ENCODE data around the gene HES7.
A peak's percentile ranks its signal among the peaks of the same experiment; 100 is the strongest.

The HES7 gene

DNA sequence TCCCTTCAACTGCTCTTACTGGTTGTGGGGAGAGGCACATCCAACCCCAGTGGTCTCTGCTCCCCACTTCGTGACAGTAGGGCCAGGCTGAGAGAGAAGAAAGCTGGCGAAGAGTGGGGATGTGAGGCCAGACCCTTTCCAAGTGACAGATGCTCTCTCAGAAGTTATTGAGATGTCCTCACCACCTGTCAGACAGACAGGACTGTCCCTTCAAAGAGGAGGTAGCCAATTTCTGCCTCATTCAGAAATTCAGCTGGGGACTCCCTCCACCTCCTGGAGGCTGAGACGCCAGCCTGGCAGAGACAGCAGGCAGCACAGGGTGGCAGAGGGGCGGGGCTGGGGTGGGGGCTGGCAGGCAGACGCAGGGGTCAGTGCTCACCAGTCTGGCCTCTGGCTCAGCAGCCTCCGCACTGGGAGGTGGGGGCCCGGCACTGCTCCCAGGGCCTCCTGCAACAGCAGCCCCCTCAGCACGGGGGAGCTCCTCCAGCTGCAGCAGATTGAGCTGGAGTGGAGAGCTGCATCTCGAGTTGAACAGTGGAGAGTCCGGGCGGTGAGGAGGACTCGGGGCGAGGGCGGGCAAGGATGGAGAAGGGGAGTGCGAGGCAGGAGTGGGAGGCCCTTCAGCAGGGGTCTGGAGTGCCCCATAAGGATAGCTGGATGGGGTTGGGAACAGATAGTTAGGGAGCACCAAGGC lies 19.1 kb upstream of the HES7 start:
- no peak for DNase-seq

DNA sequence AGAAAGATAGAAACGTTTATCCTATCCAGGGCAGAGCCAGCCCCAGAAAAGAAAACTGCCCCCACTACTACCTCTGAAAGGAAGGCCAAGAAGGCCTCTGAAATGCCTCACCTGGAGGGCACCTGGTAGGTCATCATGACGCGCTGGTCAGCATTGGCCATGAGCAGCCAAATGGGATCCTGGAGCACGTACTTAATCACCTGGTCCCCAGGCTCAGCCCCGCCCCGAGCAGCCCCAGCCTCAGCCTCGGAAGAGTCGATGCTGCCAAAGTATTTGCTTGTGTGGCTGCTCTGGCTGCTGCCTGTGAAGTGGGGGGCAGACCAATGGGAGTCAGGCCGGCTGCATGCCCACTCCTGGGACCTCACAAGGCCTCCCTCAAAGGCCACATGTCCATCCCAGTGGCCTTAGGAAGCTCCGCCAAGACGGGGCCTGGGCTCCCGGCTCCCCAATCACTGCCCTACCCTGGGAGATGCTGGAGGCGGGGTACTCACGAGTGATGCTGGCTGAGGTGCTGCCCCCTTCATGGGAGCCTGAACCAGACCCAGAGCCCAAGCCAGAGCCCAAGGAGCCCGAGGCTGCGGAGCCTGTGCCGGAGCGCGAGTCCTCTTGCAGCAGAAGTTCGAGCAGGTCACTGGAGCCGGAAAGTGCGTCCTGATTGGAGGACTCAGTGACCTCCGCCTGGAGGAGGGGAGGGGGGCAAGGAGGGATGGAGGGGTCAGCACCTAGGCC lies 18.4 kb upstream of the HES7 start:
- DNase-seq, result no peak

DNA sequence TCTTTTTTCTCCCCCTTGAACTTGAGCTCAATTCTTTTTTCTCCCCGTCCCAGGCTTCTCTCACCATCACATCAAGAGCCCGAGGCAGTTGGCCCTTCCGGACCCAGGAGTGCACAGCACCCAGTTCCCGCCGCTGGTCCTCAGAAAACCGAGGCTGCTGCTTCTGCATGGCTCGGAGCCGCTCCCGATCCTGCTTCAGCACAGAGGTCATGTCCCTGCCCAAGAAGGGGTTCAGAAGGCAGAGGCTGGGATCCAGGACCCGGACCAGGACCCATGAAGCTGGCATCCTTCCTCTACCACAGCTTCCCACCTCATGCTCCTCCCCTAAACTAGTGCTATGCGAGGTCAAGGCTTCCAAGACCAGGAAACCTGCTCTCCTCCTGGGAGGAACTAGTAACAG lies 17.8 kb upstream of the HES7 start:
- no peak for DNase-seq

GRCh38 chr17:8141045-8141444 lies 17.1 kb upstream of the HES7 start:
- DNase-seq, result no peak

DNA sequence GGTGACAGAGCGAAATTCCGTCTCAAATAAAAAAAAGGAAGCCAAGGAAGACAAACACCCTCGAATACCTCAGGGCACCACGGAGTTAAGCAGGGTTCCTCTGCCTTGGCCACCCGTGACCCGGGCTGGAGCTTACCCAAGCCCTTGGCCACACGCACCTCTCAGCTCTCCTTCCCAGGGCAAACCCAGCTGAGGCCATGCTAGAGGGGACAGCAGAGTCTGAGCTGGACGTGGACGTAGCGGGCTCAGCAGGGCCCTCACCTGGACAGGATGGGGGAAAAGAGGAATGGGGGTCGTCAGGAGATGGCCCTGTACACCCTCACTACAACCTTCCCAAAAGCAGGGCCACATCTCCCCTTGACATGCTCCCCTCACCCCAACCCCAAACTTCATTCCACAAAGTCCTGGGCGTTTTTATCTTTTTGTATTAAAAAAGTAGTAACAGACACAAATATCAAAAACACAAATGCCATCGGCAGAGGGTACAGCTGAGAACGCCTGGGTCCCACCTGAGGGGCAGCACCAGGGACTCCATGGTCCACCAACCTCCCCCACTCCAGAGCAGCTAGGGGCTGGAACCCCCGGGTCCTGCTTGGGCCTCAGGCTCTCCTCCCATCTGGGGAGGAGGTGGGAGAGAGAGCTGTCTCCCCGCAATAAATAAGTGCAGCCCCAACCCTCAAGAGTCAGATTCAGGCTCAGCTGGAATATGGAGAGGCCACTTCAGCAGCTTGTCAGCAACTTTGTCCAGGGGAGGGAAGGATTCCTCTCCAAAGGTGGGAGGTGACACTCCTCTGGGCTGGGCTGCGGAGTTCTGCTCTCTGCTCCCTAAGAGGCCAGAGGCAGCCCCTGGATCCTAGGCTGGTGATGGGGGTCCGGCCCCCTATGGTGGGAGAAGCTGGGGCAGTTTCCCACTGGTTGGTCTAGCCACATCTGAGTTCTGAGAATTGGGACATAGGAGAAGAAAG lies 16.4 kb upstream of the HES7 start:
- no peak for DNase-seq

- DNase-seq, result peak; percentile 99
Observed at GRCh38 chr17:8138672-8139371, 14.9 kb upstream of the HES7 start.

- DNase-seq, result no peak
Observed at GRCh38 chr17:8138374-8138671, 14.4 kb upstream of the HES7 start.

- no peak for DNase-seq
Observed at GRCh38 chr17:8137645-8138373, 13.9 kb upstream of the HES7 start.

- DNase-seq, result no peak
Observed at GRCh38 chr17:8133941-8134340, 10.0 kb upstream of the HES7 start.

DNA sequence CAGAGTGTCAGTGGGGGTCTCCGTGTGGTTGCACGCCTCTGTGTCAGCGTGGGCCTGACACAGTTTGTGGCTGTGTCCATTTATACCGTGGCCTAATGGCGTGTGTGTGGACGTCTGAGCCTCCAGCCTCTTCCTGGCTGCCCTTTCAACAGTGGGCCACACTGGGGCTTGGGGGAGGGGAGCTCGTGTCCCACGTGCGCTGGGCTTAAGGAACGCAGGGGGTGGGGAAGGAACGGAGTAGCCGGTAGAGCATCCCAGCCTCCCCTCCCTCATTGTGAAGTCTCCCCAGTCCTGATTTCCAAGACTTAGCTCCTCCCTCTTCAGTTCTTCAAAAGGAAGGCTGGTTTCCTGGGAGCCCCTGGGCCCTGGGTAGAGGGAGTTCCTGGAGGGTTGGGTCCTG lies 9.5 kb upstream of the HES7 start:
- DNase-seq, result no peak

- DNase-seq, result no peak
Observed at GRCh38 chr17:8131844-8132441, 8.0 kb upstream of the HES7 start.

DNA sequence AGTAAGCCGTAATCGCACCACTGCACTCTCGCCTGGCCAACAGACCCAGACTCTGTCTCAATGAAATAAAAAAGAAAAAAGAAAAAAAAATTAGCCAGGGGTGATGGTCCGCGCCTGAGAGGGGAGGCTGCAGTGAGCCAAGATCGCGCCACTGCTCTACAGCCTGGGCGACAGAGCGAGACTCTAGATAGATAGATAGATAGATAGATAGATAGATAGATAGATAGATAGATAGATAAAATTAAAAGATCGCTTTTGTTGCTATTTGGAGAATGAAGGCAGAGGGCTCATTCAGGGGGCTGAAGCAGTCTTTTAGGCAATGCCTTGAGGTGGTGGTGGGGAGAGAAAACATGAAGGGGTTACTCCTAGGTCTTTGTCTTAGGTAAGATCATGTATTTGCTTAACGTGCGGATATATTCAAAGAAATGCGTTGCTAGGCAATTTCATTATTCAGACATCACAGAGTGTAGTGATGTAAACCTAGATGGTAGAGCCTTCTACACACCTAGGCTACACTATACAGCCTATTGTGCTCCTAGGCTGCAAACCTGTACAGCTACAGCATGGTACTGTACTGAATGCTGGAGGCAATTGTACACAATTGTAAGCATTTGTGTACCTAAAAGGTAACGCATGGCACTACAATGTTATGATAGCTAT lies 4.3 kb upstream of the HES7 start:
- DNase-seq, result no peak

DNA sequence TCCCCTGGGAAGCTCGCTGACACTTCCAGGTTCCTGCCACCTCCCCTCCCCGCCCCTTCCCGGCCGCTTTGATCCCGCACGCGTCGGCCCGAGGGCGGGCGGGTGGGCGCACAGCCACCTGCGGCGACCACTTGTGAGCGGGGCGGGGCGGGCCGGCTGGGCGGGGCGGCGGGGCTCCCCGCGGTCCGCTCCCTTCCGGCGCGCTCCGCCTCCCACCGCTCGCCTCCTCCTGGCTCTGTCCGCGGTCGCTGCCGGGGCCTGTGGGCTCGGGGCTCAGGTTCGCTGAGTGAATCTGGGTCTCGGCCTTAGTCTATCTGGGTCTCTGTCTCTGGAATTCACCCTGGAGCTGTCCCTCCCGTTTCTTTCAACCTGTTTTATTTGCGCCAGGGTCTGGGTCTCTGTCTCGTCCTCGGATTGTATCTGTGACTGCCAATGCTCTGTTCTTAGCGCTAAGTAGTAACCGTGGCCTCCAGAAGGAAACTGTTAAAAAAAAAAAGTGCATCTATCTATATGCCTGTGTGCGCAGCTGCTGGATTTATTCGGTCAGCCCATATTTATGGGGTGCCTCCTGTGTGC lies 2.7 kb upstream of the HES7 start:
- DNase-seq, result peak; percentile 24

DNA sequence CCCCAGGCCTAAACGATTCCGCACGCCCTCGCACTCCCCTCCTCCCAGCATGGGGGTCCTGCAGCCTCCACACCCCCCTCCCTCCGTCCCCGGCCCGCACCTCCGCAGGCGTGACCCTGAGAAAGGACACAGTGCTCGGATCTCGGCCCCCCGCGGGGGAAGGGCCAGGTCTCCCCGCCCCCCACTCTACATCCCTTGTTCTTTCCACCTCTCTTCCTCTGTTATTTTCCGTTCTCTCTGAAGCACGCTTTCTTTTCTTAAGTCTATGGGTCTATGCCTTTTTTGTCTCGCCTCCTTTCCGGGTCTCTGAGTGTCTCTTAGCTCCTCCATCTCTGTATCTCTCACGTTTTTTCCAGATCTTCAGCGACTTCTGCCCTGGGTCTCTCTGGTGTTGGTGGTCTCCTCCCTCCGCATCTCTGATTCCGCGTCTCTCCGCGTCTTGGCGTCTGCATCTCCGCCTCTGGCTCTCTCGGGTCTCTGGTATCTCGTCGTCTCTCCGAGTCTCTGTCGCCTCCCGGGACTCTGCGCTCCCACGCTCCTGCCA lies 2.1 kb upstream of the HES7 start:
- no peak for DNase-seq

DNA sequence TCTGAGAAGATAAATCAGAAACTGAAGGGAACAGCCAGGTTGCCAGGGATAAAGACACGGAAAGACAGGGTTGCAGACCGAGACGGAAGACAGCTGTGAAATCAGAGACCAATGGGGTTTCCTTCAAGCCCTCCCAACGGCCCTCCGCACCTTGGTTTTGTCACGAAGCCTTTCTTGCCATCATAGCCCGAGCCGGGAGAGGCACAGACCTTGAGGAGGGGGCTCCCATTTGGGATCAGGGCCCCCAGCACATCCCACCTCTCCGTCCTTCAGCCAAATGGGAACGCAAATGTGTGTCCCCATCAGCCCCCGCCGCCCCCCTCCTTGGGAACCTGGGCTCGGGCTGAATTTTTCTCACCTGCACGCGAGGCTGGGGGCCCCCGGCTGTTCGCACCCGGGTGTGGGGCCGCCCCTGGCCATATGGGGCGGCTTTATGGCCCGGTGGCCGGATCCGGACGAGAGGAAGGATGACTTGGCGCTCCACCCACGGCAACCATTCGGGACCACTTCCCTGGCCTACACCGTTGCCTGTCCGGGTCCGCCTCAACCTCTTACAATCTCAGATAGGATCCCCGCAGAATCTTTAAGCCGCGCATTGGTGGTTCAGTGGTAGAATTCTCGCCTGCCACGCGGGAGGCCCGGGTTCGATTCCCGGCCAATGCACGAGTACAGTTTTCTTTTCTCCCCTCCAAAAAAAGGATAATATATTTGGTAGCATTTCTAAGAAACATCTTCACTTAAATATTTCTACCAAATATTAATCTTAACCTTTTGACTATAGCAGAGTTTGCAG lies 1.4 kb upstream of the HES7 start:
- DNase-seq, result peak; percentile 77

DNA sequence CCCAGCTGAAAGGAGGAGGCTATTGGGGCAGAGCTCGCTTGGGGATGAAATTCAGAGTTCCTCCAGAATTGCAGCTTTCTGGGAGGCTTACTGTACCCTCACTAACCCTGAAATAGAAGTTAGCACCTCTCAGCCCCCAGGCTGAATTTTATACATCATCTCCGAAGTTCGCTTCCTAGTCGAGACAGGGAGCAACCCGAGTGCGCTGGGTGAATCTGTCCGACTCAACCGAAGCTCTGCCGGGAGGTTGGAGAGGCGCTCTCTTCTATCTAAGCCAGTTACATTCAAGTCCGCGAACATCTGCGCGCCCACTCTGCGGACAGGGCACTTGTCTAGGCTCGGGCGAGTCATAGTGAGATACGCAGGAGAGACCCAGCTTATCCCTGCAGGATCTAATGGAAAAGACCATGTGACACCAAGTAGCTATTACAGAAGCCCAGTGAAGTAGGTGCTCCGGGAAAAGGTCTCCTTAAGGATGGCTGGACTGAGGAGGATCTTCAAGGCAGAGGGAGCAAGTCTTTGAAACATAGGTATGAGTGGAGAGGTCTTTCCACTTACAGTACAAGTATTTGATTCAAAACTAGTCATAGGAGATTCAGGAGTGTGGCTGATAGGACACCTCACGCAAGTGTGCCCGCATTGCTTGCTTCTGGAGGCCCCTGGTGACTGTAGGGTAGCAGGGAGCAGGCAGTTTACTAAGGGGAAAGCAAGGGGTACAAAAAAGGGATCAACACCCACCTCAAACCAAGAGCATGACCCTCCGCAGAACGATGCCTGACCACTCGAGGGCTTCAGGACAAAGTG lies 646 bp upstream of the HES7 start:
- DNase-seq, result peak; percentile 15

GRCh38 chr17:8122924-8123694 lies 797 bp downstream of the HES7 start:
- no peak for DNase-seq

DNA sequence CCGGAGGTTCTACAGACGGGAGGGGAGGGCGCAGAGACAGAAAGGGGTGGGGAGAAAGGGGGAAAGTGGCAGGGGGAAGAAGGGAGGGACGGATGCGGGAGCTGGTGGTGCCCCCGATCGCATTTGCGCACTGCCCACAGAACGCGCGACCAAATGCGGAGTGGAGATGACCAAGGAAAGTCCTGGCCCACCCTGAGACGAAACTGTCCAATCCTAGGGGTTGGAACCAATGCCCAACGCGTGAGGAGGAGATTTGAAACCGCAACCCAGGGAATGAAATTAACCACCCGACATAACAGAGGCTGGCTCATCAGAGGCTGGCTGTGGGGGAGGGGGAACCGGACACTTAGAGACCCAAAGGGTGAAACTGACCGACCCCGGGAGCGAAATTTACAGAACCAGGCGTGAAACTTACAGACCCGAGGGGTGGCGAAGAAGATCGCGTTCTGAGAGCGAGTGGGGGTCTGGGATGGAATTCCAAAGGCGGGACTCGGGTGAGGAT lies 1.4 kb downstream of the HES7 start:
- peak; percentile 35 for DNase-seq

Data from fibroblast of upper back skin (primary cell).